ENCODE results near the gene PDXP. TPM values are rescaled to one million over a fixed set of nuclear protein-coding genes. Genes with fewer than 3 reads are reported as not detected.

Gene PDXP
- total and polyA plus RNA-seq, 2 experiments from 2014 or later, result 15.0 to 55.6 TPM

DNA sequence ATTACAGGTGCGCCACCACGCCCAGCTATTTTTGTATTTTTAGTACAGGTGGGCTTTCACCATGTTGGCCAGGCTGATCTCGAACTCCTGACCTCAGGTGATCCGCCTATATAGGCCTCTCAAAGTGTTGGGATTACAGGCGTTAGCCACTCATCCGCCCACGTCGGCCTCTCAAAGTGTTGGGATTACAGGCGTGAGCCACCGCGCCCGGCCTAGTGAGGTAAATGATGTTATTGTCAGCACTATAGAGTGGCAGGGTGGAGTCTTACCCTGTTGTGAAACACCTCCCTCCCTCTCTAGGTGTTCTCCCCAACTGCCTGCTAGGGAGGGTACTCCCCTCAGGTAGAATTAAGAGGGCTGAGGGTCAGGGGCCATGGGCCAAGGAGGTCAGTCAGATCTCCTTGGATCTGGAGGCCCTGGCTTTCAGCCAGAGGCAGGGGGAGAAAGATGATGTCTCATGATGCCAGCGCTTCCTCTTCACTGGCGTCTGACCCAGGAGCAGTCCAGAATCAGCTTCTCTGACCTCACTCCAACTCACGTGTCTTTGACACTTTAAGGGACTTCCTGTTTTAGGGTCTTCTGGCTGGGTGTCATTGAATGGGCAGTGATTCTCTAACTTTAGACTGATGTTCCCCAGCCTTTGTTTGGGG, 47.9 kb upstream of the PDXP start (continued):
- no peak for TF ChIP-seq CTCF (conservative IDR thresholded peaks at IDR 0.05; ENCODE audit: low read depth in 2 of 2)
- no peak for TF ChIP-seq CREB1 (CRISPR knock-in tag; IDR thresholded peaks at IDR 0.05; ENCODE audit: low read depth)
- no peak for TF ChIP-seq JUNB (IDR thresholded peaks at IDR 0.05; ENCODE audit: unreplicated experiment)
- no peak for TF ChIP-seq POLR2AphosphoS5 (IDR thresholded peaks at IDR 0.05; ENCODE audit: low read depth)

- Mint-ChIP-seq H3K36me3 (ENCODE audit: low read depth) (peaks cover 11% of the 10 kb centered on the region; the same call in 2 of the 3 replicates), H3K4me1 (peaks cover 11% of the 10 kb centered on the region; the same call in 2 of the 3 replicates), H3K27ac (no peak overlapping the region), H3K9me3 (no peaks in the 10 kb centered on the region; the same call in 2 of the 3 replicates), H3K4me3 (no peak overlapping the region), H3K27me3 (ENCODE audit: insufficient read depth, low read depth, poor library complexity) (peaks cover 12% of the 10 kb centered on the region)
- DNase-seq (ENCODE audit: low spot score) (no peak), ATAC-seq (no peak)
- peaks cover 25% of the 10 kb centered on the region for H3K79me2 ChIP-seq (replicated peaks; ENCODE audit: insufficient read depth)
- H3K4me2 ChIP-seq, result no peak overlapping the region
- no peak overlapping the region for H2AFZ ChIP-seq
- H3K36me3 ChIP-seq (ENCODE audit: insufficient read depth), result no peaks in the 10 kb centered on the region
- H3K4me1 ChIP-seq (ENCODE audit: insufficient read depth), result peaks cover 12% of the 10 kb centered on the region
- H3K4me3 ChIP-seq, result no peak overlapping the region
- peaks cover 10% of the 10 kb centered on the region for H3F3A ChIP-seq (replicated peaks; ENCODE audit: low read depth)
- no peak overlapping the region for H3K27ac ChIP-seq (ENCODE audit: low read depth)
- H3K27me3 ChIP-seq (ENCODE audit: insufficient read depth), result no peaks in the 10 kb centered on the region
- no peaks in the 10 kb centered on the region; the same call in 1 of the 2 replicates for H4K20me1 ChIP-seq (replicated peaks; ENCODE audit: insufficient read depth)
- no peaks in the 10 kb centered on the region for H3K9me2 ChIP-seq (ENCODE audit: insufficient read depth)
- no peak for TF ChIP-seq EZH2phosphoT487 (IDR thresholded peaks at IDR 0.05; ENCODE audit: unreplicated experiment)
- TF ChIP-seq REST (IDR thresholded peaks at IDR 0.05; ENCODE audit: unreplicated experiment), result no peak
- no peak for TF ChIP-seq NANOG (IDR thresholded peaks at IDR 0.05; ENCODE audit: borderline replicate concordance)
- TF ChIP-seq STAT1 (IDR thresholded peaks at IDR 0.05; ENCODE audit: unreplicated experiment), result no peak
- no peak for TF ChIP-seq ZNF331 (CRISPR knock-in tag; IDR thresholded peaks at IDR 0.05; ENCODE audit: low read depth)
- TF ChIP-seq ZNF114 (CRISPR knock-in tag; IDR thresholded peaks at IDR 0.05), result no peak
These were observed 47.3 kb upstream of the PDXP start for GRCh38 chr22:37611207-37611606.

Data from GM23338 (cell line).